HG02610 (cell line): Measurements from ENCODE around the gene FAHD2A.
"Not testable (repeated sequence)": the region's sequence is repeated elsewhere in the genome, so short reads cannot be mapped to it uniquely, and the experiment has no call there.

ENCODE experiments used
- ATAC-seq: cut with Tn5 transposase; IDR thresholded peaks from one replicate; pipeline ENCODE4 v1.9.1; 2021; ENCODE audit warnings: mild to moderate bottlenecking, moderate library complexity; ENCODE audit not compliant: unreplicated experiment

The FAHD2A gene

GRCh38 chr2:95375532-95376150 lies 26.9 kb upstream of the FAHD2A start:
- no peak for ATAC-seq

DNA sequence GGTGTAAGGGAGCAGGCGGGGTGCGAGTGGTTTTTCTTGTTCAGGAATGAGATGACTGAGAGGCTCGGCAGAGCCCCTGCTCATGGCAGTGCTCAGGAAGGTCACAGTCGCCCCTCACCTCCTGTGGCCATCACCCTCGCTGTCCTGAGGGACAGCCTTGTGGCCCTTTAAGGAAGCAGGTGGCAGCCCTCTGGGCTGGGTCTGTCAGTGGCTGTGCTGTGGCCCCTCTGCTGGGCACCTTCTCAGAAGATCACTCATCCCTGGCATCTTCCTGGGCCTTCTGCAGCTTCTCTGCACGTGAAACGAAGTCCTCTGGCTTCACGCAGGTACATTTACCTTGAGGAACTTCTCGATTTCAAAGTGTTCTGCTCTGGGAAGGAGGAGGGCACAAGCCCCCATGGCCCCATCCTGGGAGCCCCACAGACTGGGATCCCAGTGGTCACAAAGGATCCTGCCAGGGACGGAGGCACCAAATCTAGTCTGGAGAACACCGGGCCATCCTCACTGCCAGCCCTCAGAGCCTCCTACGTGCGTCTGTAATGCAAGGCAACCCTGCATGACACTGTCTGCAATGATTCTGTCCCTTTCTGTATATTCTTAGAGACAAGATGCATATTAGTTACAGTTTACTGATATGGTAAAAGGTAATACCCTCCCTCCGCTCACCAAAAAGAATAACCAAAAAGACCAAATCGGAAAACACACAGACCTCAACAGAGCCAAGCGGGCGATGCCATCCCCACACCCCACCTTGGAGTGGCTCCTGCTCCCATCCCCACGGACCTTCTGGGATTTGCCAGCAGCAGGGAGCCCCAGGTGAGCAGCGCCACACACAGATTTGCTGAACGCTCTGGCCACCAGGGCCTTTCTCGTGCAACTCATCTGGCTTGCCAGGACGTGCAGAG lies 25.9 kb upstream of the FAHD2A start:
- ATAC-seq, result no peak

DNA sequence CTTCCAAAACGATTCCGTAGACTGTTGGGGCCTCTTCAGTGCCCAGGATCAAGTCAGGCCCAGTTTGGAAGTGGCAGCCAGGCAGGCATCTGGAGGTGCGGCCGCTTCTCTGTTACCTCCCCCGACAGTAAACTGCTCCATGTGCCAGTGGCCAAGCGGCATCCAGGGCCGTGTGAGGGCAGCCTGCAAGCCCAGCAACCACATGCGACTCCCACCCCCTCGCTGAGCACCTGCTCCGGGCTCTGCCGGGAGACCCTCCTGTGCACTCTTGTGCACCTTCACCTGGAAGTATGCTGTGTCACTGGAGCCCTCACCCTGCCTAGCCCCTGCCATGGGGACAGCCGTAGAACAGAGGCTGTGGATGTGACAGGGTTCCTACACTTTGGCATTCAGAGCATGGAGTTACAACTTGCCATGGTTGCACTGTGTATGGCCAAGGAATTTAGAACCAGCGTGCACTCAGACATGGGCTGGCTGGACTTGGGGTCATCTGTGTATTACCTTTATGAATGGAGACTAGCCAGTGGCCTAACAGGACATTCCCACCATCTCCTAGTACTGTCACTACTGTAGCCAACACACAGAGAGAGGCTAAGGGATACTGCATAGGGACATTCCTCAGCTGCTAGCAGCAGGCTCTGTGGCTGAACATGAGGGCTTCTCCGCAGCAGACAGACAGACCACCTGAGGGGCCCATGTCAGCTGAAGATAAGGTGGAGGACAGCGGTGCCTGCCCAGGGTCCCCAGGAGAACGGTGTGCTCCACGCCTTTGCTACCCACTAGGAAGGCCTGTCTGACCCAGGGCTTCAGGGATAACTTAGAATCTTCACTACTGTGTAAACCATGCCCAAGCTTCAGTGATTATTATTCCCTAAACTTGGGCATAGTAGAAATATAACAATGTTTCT lies 25.0 kb upstream of the FAHD2A start:
- ATAC-seq, result no peak

GRCh38 chr2:95378281-95378680 lies 24.2 kb upstream of the FAHD2A start:
- ATAC-seq, result not testable (repeated sequence)

- ATAC-seq, result no peak
Observed at GRCh38 chr2:95379371-95379831, 23.1 kb upstream of the FAHD2A start.

GRCh38 chr2:95380280-95380679 lies 22.2 kb upstream of the FAHD2A start:
- no peak for ATAC-seq

DNA sequence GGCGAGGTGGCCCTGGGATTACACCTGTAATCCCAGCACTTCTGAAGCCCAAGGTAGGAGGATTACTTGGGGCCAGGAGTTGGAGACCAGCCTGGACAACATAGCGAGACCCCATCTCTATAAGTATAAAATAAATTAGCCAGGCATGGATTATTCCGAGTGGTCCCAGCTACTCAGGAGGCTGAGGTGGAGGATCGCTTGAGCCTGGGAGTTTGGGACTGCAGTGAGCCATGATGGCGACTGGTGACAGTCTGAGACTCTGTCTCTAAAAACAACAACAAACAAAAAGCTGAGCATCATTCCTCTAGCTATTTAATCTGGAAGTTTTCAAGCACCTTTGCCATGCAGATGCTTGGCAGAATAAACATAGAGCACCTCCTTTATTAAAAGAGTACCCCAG lies 21.8 kb upstream of the FAHD2A start:
- no peak for ATAC-seq

GRCh38 chr2:95381212-95382191 lies 21.0 kb upstream of the FAHD2A start:
- ATAC-seq, result no peak

DNA sequence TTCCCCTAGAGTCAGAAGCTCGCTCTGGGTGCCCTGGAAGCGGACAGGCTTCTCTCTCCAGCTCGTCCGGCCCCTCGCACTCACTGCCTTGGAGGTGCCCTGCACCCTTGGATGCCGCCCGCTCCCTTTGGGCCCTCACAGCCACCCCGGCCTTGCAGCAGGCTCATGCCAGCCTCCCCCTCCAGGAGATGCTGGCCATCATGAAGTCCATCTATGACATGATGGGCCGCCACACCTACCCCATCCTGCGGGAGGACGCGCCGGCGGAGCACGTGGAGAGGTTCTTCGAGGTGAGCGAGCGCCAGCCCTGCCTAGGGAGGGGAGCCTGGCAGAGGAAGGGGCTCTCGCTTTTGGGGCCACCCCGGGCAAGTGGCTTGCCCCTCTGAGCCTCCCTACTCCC lies 20.3 kb upstream of the FAHD2A start:
- ATAC-seq, result no peak

DNA sequence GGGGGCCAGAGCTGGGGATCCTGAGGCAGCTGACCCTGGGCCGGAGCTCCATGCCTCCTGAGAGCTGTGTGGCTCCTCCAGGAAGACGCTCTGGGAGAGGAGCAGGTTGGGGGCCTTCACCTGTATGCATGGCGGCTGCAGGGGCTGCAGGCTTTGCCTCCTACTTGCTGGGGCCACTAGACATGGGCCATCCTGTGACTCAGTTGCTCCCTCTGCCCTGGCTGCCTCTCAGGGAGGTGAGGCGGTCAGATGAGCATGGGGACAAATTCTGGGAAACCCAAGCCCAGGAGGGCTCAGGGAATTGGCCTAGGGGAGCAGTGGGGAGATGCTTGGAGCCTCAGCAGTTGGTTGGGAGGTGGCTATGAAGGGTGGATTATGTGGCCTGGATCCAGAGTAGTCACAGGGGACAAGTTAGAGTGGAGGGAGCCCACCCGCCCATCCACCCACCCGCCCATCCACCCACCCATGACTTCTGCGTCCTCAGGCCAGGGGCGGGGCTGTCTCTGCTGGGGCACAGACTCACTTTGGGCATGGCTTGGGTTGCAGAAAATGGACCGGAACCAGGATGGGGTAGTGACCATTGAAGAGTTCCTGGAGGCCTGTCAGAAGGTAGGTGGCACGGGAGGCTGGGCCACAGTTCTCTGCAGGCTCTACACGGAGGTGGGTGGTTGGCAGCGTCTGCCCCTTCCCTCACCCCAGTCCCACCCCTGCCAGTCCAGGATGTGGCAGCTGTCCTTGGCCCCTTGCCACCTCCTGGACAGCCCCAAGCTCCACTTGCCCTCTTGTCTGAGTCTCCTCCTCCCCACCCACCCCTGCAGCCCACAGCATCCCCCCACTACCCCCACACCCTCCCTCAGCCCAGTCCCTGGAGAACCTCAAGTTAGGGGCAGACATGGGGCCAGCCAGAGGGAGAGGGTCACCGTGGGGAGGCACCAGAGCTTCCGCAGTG lies 19.5 kb upstream of the FAHD2A start:
- no peak for ATAC-seq

DNA sequence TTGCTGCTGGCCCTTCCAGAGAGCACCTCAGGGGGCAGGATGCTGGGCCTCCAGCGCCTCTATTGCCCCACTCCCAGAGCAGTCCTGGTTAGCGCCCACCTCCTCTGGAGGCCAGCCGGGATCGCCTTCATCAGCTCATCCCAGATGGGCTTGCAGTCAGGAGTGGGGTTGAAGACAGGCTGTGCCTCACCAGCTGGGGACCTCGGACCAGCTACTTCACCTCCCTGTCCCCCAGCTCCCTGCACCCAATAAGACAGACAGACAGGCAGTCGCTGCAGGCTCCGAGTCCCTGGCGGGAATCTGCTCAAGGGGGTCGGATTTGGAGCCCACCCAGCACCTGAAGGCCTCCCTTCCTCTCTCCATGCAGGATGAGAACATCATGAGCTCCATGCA lies 18.9 kb upstream of the FAHD2A start:
- ATAC-seq, result no peak

DNA sequence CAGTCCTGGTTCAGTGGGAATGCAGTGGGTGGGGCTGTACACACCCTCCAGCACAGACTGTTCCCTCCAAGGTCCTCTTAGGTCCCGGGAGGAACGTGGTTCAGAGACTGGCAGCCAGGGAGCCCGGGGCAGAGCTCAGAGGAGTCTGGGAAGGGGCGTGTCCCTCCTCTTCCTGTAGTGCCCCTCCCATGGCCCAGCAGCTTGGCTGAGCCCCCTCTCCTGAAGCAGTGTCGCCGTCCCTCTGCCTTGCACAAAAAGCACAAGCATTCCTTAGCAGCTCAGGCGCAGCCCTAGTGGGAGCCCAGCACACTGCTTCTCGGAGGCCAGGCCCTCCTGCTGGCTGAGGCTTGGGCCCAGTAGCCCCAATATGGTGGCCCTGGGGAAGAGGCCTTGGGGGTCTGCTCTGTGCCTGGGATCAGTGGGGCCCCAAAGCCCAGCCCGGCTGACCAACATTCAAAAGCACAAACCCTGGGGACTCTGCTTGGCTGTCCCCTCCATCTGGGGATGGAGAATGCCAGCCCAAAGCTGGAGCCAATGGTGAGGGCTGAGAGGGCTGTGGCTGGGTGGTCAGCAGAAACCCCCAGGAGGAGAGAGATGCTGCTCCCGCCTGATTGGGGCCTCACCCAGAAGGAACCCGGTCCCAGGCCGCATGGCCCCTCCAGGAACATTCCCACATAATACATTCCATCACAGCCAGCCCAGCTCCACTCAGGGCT lies 17.5 kb upstream of the FAHD2A start:
- no peak for ATAC-seq

DNA sequence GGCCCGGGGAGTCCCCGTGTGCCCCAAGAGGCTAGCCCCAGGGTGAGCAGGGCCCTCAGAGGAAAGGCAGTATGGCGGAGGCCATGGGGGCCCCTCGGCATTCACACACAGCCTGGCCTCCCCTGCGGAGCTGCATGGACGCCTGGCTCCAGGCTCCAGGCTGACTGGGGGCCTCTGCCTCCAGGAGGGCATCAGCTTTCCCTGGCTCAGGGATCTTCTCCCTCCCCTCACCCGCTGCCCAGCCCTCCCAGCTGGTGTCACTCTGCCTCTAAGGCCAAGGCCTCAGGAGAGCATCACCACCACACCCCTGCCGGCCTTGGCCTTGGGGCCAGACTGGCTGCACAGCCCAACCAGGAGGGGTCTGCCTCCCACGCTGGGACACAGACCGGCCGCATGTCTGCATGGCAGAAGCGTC lies 16.9 kb upstream of the FAHD2A start:
- no peak for ATAC-seq

DNA sequence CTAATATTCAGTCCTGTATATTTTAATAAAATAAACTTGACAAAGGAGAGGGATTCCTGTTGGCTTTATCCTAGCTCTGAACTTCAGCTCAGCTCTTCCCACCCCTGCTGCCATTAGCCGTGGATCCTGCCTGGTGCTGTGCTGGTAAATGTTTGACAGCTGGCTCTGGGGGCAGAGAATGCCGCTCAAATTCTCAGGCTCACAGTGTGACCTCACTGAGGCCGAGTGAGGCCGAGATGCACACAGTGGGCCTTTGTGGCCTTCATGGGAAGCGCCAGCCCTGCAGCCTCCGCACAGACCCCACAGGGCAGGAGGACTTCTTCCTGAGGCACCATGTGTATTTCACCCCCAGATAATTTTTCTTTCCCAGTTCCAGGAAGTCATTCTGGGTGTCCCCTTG lies 16.5 kb upstream of the FAHD2A start:
- no peak for ATAC-seq

- no peak for ATAC-seq
Observed at GRCh38 chr2:95387358-95387757, 15.2 kb upstream of the FAHD2A start.

DNA sequence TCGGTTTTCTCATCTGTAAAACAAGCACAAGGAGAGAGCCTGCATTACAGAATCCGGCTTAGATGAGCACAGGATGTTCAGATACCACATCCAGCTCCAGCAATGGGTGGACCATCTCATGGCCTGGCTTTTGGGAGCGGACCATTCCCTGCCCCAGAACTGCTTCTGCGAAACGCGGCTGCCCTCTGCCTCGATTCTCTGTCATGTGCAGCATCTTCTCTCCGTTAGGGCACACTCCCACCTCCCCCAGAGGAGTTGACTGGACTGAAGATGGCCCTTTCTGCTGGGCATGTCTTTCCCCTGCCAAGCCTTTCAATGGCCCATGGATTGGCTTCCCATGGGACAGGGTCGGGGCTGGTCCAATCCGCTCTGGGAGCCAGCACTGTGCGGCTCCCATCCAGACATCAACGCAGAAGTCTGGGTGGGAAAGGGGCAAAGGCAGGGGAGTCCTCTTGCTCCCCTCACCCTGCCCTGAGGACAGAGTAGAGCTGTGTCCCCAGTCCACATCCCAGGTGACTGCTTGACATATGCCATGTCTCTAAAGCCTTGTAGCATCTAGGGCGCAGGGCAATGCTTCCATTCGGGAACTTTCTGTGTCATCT lies 14.3 kb upstream of the FAHD2A start:
- ATAC-seq, result no peak

- ATAC-seq, result no peak
Observed at GRCh38 chr2:95388856-95389244, 13.7 kb upstream of the FAHD2A start.
